ENCODE results near the gene MSL1. TPM values are rescaled to one million over a fixed set of nuclear protein-coding genes. Genes with fewer than 3 reads are reported as not detected.
A peak's percentile ranks its signal among the peaks of the same experiment; 100 is the strongest.

Gene MSL1
- total and polyA plus RNA-seq, 2 of the 13 experiments (the other 11 are each of a cell fraction or from before 2014, with no cell fraction given): 63.8 to 88.5 TPM

DNA sequence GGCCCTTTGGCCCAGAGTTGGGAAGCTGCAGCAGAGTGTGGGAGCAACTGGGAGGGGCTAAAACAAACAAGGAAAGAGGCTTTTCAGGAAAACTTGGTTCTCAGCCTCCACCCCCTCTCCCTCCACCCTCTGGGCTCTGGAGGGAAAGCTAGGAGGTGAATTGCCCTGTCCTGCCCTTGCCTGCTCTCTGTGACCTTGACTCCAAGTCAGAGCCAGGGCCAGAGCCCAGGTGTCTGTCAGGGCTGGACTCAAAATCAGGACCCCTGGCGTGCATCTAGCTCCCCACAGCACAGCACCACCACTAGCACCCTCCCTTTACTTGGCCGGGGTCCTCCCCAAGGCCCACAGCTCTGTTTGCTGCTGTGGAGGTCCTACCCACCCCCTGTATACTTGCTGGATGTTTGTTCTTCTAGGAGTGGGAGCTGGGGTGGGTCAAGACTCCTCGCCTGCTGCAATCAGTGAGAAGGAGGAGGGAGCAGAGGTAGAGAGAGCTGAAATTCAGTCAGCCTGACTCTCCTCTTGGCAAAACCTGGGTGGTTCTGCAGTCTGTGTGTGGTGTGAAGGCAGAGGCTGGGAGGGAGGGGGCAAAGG lies 18.6 kb upstream of the MSL1 start (continued):
- no peak for TF ChIP-seq FLYWCH1 (CRISPR knock-in tag; IDR thresholded peaks at IDR 0.05)
- TF ChIP-seq, protein P1, sequence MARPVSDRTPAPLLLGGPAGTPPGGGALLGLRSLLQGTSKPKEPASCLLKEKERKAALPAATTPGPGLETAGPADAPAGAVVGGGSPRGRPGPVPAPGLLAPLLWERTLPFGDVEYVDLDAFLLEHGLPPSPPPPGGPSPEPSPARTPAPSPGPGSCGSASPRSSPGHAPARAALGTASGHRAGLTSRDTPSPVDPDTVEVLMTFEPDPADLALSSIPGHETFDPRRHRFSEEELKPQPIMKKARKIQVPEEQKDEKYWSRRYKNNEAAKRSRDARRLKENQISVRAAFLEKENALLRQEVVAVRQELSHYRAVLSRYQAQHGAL (CRISPR knock-in tag; IDR thresholded peaks at IDR 0.05; ENCODE audit: not compliant biosample characterization): no peak
- no peak for TF ChIP-seq ZNF703 (CRISPR knock-in tag; IDR thresholded peaks at IDR 0.05; ENCODE audit: borderline replicate concordance)
- TF ChIP-seq, protein P2, sequence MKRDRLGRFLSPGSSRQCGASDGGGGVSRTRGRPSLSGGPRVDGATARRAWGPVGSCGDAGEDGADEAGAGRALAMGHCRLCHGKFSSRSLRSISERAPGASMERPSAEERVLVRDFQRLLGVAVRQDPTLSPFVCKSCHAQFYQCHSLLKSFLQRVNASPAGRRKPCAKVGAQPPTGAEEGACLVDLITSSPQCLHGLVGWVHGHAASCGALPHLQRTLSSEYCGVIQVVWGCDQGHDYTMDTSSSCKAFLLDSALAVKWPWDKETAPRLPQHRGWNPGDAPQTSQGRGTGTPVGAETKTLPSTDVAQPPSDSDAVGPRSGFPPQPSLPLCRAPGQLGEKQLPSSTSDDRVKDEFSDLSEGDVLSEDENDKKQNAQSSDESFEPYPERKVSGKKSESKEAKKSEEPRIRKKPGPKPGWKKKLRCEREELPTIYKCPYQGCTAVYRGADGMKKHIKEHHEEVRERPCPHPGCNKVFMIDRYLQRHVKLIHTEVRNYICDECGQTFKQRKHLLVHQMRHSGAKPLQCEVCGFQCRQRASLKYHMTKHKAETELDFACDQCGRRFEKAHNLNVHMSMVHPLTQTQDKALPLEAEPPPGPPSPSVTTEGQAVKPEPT (CRISPR knock-in tag; IDR thresholded peaks at IDR 0.05; ENCODE audit: low read depth): no peak
- peak; percentile 38; the same call in 1 of the 2 replicates for TF ChIP-seq ZNF768 (CRISPR knock-in tag; IDR thresholded peaks at IDR 0.05)
- TF ChIP-seq, protein P3, sequence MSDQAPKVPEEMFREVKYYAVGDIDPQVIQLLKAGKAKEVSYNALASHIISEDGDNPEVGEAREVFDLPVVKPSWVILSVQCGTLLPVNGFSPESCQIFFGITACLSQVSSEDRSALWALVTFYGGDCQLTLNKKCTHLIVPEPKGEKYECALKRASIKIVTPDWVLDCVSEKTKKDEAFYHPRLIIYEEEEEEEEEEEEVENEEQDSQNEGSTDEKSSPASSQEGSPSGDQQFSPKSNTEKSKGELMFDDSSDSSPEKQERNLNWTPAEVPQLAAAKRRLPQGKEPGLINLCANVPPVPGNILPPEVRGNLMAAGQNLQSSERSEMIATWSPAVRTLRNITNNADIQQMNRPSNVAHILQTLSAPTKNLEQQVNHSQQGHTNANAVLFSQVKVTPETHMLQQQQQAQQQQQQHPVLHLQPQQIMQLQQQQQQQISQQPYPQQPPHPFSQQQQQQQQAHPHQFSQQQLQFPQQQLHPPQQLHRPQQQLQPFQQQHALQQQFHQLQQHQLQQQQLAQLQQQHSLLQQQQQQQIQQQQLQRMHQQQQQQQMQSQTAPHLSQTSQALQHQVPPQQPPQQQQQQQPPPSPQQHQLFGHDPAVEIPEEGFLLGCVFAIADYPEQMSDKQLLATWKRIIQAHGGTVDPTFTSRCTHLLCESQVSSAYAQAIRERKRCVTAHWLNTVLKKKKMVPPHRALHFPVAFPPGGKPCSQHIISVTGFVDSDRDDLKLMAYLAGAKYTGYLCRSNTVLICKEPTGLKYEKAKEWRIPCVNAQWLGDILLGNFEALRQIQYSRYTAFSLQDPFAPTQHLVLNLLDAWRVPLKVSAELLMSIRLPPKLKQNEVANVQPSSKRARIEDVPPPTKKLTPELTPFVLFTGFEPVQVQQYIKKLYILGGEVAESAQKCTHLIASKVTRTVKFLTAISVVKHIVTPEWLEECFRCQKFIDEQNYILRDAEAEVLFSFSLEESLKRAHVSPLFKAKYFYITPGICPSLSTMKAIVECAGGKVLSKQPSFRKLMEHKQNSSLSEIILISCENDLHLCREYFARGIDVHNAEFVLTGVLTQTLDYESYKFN (CRISPR knock-in tag; conservative IDR thresholded peaks at IDR 0.05): 0 out of 2 replicates have a peak, but pooled peaks have one; percentile 15
- TF ChIP-seq SSRP1 (CRISPR knock-in tag; IDR thresholded peaks at IDR 0.05): no peak
- TF ChIP-seq, protein P4, sequence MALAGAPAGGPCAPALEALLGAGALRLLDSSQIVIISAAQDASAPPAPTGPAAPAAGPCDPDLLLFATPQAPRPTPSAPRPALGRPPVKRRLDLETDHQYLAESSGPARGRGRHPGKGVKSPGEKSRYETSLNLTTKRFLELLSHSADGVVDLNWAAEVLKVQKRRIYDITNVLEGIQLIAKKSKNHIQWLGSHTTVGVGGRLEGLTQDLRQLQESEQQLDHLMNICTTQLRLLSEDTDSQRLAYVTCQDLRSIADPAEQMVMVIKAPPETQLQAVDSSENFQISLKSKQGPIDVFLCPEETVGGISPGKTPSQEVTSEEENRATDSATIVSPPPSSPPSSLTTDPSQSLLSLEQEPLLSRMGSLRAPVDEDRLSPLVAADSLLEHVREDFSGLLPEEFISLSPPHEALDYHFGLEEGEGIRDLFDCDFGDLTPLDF (CRISPR knock-in tag; IDR thresholded peaks at IDR 0.05): no peak
- TF ChIP-seq, protein P5, sequence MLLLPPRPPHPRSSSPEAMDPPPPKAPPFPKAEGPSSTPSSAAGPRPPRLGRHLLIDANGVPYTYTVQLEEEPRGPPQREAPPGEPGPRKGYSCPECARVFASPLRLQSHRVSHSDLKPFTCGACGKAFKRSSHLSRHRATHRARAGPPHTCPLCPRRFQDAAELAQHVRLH (CRISPR knock-in tag; IDR thresholded peaks at IDR 0.05; ENCODE audit: borderline replicate concordance, low read depth): 0 out of 2 replicates have a peak, but pooled peaks have one; percentile 37
- no peak for TF ChIP-seq ZNF24 (IDR thresholded peaks at IDR 0.05)
- no peak for TF ChIP-seq ZNF713 (CRISPR knock-in tag; IDR thresholded peaks at IDR 0.05)
- TF ChIP-seq HDAC6 (IDR thresholded peaks at IDR 0.05; ENCODE audit: low read depth, low read length): no peak
- TF ChIP-seq TMF1 (CRISPR knock-in tag; IDR thresholded peaks at IDR 0.05; ENCODE audit: low read depth): no peak
- TF ChIP-seq MTF1 (CRISPR knock-in tag; IDR thresholded peaks at IDR 0.05): no peak
- TF ChIP-seq, protein P6, sequence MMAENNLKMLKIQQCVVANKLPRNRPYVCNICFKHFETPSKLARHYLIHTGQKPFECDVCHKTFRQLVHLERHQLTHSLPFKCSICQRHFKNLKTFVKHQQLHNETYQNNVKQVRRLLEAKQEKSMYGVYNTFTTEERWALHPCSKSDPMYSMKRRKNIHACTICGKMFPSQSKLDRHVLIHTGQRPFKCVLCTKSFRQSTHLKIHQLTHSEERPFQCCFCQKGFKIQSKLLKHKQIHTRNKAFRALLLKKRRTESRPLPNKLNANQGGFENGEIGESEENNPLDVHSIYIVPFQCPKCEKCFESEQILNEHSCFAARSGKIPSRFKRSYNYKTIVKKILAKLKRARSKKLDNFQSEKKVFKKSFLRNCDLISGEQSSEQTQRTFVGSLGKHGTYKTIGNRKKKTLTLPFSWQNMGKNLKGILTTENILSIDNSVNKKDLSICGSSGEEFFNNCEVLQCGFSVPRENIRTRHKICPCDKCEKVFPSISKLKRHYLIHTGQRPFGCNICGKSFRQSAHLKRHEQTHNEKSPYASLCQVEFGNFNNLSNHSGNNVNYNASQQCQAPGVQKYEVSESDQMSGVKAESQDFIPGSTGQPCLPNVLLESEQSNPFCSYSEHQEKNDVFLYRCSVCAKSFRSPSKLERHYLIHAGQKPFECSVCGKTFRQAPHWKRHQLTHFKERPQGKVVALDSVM (CRISPR knock-in tag; IDR thresholded peaks at IDR 0.05): 0 out of 2 replicates have a peak, but pooled peaks have one; percentile 17
- TF ChIP-seq ZBTB8A (CRISPR knock-in tag; IDR thresholded peaks at IDR 0.05; ENCODE audit: borderline replicate concordance, low read depth): no peak
- TF ChIP-seq ZNF780A (CRISPR knock-in tag; IDR thresholded peaks at IDR 0.05): no peak
- no peak for TF ChIP-seq TBX3 (IDR thresholded peaks at IDR 0.05; ENCODE audit: borderline replicate concordance)
- no peak for TF ChIP-seq CBX1 (IDR thresholded peaks at IDR 0.05; ENCODE audit: low read depth)
- TF ChIP-seq ZNF263 (CRISPR knock-in tag; IDR thresholded peaks at IDR 0.05): peak; percentile 47; the same call in 1 of the 2 replicates
- no peak for TF ChIP-seq ERF (CRISPR knock-in tag; IDR thresholded peaks at IDR 0.05)
